Activated CD4-positive, CD25-positive, alpha-beta regulatory T cell (primary cell): Measurements from ENCODE around the gene RAP1GAP.

Source experiments
- DNase-seq, 4 experiments: peaks; one replicate each; lab custom pipeline; 2025; lab: John Stamatoyannopoulos, UW

The RAP1GAP gene

GRCh38 chr1:21610027-21610426 is 59.1 kb downstream of the RAP1GAP start:
- DNase-seq = no peak

GRCh38 chr1:21608798-21609197 is 60.4 kb downstream of the RAP1GAP start:
- DNase-seq = no peak

GRCh38 chr1:21607549-21608529 is 61.3 kb downstream of the RAP1GAP start:
- peak in 2 of 4 experiments; percentile 19 to 25 for DNase-seq

- no peak for DNase-seq
Measured at GRCh38 chr1:21605964-21606705, 63.0 kb downstream of the RAP1GAP start.

- DNase-seq = no peak
Measured at GRCh38 chr1:21605012-21605715, 64.0 kb downstream of the RAP1GAP start.

- DNase-seq = no peak
Measured at GRCh38 chr1:21604208-21604957, 64.8 kb downstream of the RAP1GAP start.

GRCh38 chr1:21603177-21604138 is 65.7 kb downstream of the RAP1GAP start:
- DNase-seq = no peak

GRCh38 chr1:21601278-21602048 is 67.7 kb downstream of the RAP1GAP start:
- no peak for DNase-seq

- DNase-seq = no peak
Measured at GRCh38 chr1:21599402-21599801, 69.8 kb downstream of the RAP1GAP start.

GRCh38 chr1:21598904-21599303 is 70.3 kb downstream of the RAP1GAP start:
- DNase-seq = no peak

GRCh38 chr1:21598417-21598816 is 70.7 kb downstream of the RAP1GAP start:
- no peak for DNase-seq

- DNase-seq = no peak
Measured at GRCh38 chr1:21597753-21598152, 71.4 kb downstream of the RAP1GAP start.

- DNase-seq = no peak
Measured at GRCh38 chr1:21596628-21597027, 72.5 kb downstream of the RAP1GAP start.

GRCh38 chr1:21596174-21596573 is 73.0 kb downstream of the RAP1GAP start:
- no peak for DNase-seq

GRCh38 chr1:21594935-21595897 is 73.9 kb downstream of the RAP1GAP start:
- DNase-seq = peak in 1 of 4 experiments; percentile 6

GRCh38 chr1:21594501-21594900 is 74.7 kb downstream of the RAP1GAP start:
- no peak for DNase-seq

GRCh38 chr1:21593231-21593630 is 75.9 kb downstream of the RAP1GAP start:
- no peak for DNase-seq

- DNase-seq = no peak
Measured at GRCh38 chr1:21592086-21592865, 76.9 kb downstream of the RAP1GAP start.
